NCI-H1436 (cell line): ENCODE results near the gene LIG3.
"Not testable (repeated sequence)": the region's sequence is repeated elsewhere in the genome, so short reads cannot be mapped to it uniquely, and the experiment has no call there.

ENCODE experiments used
- DNase-seq: peaks from one replicate; lab custom pipeline; 2025; lab: John Stamatoyannopoulos, UW

The LIG3 gene

DNA sequence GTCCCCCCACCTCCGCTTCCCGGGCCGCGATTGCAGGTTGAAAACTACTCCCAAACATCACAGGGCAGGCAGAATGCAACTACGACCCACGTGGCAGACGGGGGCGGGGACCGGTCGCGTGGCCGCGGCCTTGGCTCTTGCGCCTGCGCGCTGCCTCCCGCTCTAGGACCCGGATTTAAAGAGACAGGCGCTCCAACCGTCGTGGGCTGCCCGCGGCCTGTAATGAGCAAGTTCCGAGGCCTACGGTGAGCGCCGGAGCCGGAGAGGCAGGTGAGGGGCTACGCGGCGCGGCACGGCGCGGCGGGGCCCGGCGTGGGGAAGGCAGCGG lies at the start of gene LIG3:
Gene LIG3 (plus strand): TSS at position 160 of the 328 bp plus-strand sequence. CDS start 2,494 bp downstream, outside the sequence.
- peak; percentile 93 for DNase-seq

- DNase-seq, result not testable (repeated sequence)
Observed at GRCh38 chr17:34950780-34951179, 29.5 kb upstream of the LIG3 start.

DNA sequence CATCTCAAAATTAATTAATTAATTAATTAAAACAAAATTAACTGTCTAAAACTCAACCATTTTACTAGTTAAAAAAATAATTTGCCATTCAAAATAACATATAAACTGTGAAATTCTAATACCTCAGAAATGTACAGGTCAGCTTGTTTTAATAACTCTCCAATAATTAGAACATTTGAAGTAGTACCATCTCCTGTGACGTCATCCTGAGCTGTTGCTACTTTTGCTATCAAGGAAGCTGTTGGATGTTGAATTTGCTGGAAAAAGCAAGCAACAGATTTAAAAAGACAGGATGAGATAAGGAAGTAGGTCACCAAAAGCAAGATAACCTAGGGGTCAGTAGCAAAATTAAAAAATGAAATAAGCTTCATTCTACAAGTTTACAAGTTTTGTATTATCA lies 21.9 kb upstream of the LIG3 start:
- no peak for DNase-seq

DNA sequence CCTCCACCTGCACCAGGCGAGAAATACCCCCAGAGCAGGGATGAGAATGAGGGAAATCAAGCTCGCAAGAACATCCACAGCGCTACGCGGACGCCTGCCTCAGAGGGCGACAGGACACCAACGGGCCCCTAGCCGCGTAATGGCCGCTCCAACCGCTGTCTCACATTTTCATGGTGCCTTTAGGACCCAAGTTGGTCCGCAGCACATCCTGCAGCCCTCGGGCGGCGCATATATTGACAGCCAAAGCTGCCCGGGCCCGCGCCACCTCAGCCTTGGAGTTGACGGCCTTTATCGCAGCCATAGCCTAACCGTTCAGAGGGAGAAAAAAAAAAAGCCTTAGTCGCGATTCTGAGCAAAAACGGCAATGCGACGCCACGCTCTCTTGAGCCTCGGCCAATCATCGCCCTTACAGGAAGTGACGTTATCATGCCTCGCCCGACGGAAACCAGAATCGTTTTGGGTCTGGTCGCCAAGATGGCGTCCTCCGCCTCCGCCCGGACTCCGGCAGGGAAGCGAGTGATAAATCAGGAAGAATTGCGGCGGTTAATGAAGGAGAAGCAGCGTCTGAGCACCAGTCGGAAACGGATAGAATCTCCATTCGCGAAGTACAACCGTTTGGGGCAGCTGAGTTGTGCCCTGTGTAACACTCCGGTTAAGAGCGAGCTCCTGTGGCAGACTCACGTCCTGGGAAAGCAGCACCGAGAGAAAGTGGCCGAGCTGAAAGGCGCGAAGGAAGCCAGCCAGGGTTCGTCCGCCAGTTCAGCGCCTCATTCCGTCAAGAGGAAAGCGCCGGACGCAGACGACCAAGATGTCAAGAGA lies 19.0 kb upstream of the LIG3 start, which contains the start of the genes CCT6B and ZNF830:
Gene CCT6B (minus strand): TSS at position 368 of the 819 bp plus-strand sequence. CDS start 67 bp downstream, at position 301.
Gene ZNF830 (plus strand): TSS at position 448 of the 819 bp plus-strand sequence. CDS start 27 bp downstream, at position 475.
- peak; percentile 95 for DNase-seq

- DNase-seq, result no peak
Observed at GRCh38 chr17:34974179-34974578, 6.1 kb upstream of the LIG3 start.

GRCh38 chr17:34974794-34975785 lies 5.2 kb upstream of the LIG3 start:
- no peak for DNase-seq

- DNase-seq, result no peak
Observed at GRCh38 chr17:34979153-34979552, 1.2 kb upstream of the LIG3 start.

DNA sequence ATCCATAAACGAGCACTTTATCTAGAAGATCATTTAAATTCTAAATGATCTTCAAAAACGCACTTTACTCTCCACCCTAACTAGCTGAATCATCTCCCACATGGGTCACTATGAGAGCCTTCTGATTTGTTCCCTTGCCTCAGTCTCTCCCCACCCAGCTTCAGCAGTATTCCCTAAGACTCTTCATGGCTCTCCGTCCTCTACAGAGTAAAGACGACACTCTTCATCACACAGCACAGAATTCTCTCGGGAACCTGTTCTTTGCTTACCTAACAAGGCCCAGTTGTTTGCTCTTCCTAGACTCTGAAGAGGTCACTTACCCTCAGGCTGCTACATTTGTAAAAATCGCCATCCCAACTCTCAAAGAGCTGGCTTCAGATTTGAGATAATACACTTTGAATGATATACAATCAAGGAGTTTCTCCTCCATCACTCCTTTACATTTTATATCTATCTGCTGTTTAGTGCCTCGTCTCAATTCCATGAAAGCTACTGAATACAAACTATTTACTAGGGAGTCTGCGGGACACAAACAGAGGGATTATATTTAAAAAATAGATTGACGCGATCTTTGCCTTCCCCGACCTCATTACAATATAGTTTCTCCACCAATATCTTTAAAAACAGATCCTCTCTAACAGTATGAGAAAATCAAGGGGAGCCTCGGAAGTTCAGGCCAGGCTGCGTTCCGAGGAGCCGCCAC lies 511 bp upstream of the LIG3 start:
- no peak for DNase-seq

- peak; percentile 80 for DNase-seq
Observed at GRCh38 chr17:34980681-34981537, 597 bp downstream of the LIG3 start.

- DNase-seq, result peak; percentile 68
Observed at GRCh38 chr17:34981538-34982241, 1.4 kb downstream of the LIG3 start.

- DNase-seq, result no peak
Observed at GRCh38 chr17:34987232-34987631, 6.9 kb downstream of the LIG3 start.

GRCh38 chr17:34988644-34989043 lies 8.3 kb downstream of the LIG3 start:
- DNase-seq, result no peak

DNA sequence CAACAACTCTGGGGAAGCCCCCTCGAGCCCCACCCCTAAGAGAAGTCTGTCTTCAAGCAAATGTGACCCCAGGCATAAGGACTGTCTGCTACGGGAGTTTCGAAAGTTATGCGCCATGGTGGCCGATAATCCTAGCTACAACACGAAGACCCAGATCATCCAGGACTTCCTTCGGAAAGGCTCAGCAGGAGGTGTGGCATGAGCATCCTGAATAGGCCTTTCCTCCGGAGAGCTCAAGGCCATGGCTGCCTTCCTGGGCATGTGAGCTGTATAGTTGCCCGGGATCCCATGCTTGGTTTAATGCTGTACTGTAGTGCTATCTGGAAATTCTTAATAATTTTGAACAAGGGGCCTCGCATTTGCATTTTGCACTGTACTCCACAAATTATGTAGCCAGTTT lies 9.2 kb downstream of the LIG3 start:
- DNase-seq, result no peak

GRCh38 chr17:34990921-34991365 lies 10.6 kb downstream of the LIG3 start:
- DNase-seq, result no peak

GRCh38 chr17:34991606-34992005 lies 11.3 kb downstream of the LIG3 start:
- DNase-seq, result no peak

DNA sequence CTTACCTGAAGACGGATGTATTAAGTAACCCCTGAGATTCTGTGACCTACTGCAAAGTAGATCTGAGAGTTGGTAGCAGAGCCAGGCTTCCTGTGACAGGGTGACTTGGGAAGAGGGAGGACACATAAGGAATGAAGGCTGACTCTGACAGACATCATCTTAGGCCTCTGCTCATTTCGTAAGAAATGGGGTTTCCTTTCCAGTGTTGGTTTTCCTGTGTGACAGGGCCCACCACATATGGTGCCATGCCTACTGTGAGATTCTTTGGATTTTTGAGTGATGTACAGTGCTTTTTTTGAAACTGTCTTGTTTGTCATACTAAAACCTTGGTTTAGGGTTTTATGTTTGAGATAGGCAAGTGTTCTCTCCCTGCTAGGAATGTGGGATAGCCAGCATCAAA lies 12.7 kb downstream of the LIG3 start:
- no peak for DNase-seq

DNA sequence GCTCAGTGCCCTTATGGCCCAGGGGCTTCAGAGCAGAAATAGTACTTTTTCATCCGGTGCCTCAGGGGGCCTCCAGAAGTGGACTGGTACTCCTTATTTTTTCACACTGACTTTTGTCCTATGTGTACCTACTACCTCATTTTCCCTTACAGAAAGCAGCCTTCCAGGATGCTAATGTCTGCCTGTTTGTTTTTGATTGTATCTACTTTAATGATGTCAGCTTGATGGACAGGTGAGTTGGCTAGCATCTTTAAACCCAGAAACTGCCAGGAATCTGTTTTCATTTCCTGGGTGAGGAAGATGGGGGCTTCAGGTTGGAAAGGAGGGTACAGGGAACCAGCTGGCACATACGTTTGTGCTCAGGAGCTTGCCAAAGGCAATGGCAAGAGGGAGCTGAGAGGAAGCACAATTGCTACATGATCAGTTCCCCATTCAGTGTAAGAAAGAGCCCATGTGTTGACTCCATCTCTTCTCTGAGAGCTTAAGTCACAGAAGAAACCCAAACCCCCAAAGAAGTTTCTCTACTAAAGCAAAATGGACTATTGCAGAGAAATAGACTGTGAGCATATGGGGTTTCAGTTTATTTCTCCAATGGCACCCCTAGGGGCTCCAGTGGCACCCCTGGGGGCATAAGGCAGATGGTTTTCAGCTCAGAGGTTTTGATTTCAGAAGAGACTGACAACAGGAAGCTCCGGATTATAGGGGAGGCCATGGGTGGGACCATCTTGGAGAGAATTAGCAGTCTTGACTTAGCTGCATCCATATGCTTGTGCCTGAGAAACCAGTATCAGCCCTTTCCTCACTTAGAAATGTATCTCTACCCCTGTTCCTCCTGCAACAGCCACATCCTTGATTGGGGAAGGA lies 16.3 kb downstream of the LIG3 start:
- no peak for DNase-seq

DNA sequence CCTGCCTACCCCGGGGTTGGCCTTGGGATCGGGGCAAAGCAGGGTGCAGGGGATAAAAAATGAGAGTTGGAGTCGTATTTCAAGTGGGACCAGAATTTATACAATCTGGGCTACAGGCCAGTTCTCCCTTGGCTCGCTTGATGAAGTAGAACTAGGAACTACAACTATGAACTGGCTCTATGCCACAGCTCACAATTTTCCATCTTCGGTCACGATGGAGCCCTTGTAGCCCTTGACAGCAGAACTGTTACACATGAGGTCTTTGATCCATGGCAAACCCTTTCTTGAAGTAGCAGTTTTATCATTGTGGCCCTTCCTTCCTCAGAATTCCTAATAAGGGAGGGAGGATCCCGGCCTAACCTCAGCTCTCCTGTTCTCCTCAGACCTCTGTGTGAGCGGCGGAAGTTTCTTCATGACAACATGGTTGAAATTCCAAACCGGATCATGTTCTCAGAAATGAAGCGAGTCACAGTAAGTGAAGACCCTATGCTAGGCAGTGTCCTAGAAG lies 17.1 kb downstream of the LIG3 start:
- DNase-seq, result no peak

GRCh38 chr17:34998205-34998604 lies 17.9 kb downstream of the LIG3 start:
- DNase-seq, result peak; percentile 4
